ENCODE results near the gene XPO6. TPM values are rescaled to one million over a fixed set of nuclear protein-coding genes. Genes with fewer than 3 reads are reported as not detected.

Gene XPO6
- total and polyA plus RNA-seq, 7 experiments from 2014 or later: 89.5 to 437 (median 371) TPM

DNA sequence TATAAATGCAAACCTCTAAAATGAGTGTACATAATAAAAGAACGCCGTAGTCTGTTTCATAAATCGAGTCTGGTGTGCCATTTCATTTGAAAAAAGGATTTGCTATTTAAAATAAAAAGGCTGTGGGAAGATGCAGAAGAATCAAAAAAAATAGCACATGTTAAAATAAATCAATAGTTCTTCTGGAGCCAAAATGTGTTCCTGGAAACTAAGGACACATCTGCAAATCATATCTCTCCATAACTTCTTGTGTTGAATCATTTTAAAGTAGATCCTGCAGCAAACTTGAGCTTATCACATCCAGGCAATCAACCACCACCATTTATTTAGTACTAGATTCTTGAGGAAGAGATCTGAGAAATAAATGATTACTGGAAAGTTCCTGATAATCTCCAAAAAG, 29.0 kb downstream of the XPO6 start:
- ATAC-seq (no peak), DNase-seq (no peak)
- Histone ChIP-seq H3K4me1 (ENCODE audit: control insufficient read depth in 2 of 2, insufficient read depth in 2 of 2, low read length in 2 of 2) (peaks cover 51 to 70% of the 10 kb centered on the region in 2 donors), H3K36me3 (ENCODE audit: control insufficient read depth in 2 of 3, insufficient read depth in 3 of 3, low read length in 3 of 3) (peaks cover 0 to 12% (median 0%) of the 10 kb centered on the region in 3 experiments), H3K27me3 (ENCODE audit: control insufficient read depth in 2 of 2, insufficient read depth in 2 of 2, low read length in 2 of 2) (no peaks in the 10 kb centered on the region), H3K27ac (ENCODE audit: low read depth, low read length) (peak overlapping the region; percentile 59), H3K4me3 (ENCODE audit: low read length) (no peak overlapping the region), H3K9me3 (ENCODE audit: control insufficient read depth in 2 of 3, low read length in 3 of 3) (no peaks in the 10 kb centered on the region)
- Mint-ChIP-seq H3K27me3 (no peaks in the 10 kb centered on the region), H3K9me3 (peaks cover 0 to 2% (median 0%) of the 10 kb centered on the region in 11 donors), H3K27ac (peak overlapping the region; percentile 54 to 96 (median 89)), H3K4me3 (peak overlapping the region in 9 of 10 donors; percentile 1 to 77 (median 46)), H3K4me1 (peaks cover 71 to 98% (median 88%) of the 10 kb centered on the region in 7 donors), H3K36me3 (peaks cover 6 to 51% (median 29%) of the 10 kb centered on the region in 5 donors)
- intact Hi-C loops (cut with micrococcal nuclease): loop anchor here in 1 of 2 donors (1.0 kb wide), 2 partner anchors 14 to 34 kb away; no protein-coding TSS in a partner anchor
- CTCF ChIA-PET: interaction anchor here (1.4 kb wide), 1 partner anchor 34 kb away, joined by 4 read pairs; no protein-coding TSS in a partner anchor
- POLR2A ChIA-PET: interaction anchor here (0.9 to 3.3 kb wide), 3 partner anchors 11 to 44 kb away, joined by 3 to 18 read pairs (median 6); no protein-coding TSS in a partner anchor

- Mint-ChIP-seq H3K4me1 (peaks cover 71 to 98% (median 88%) of the 10 kb centered on the region in 7 donors), H3K27me3 (no peaks in the 10 kb centered on the region), H3K4me3 (peak overlapping the region; percentile 21 to 77 (median 66)), H3K9me3 (peaks cover 0 to 2% (median 0%) of the 10 kb centered on the region in 11 donors), H3K36me3 (peaks cover 10 to 52% (median 35%) of the 10 kb centered on the region in 5 donors), H3K27ac (peak overlapping the region; percentile 62 to 96 (median 89))
- intact Hi-C loops (cut with micrococcal nuclease): loop anchor here in 1 of 2 donors (1.0 kb wide), 2 partner anchors 13 to 33 kb away; no protein-coding TSS in a partner anchor
- peak in 3 of 9 donors; percentile 21 to 41 (median 34) for DNase-seq
- ATAC-seq: peak; percentile 38
- Histone ChIP-seq H3K4me3 (ENCODE audit: low read length) (no peak overlapping the region), H3K27ac (ENCODE audit: low read depth, low read length) (peak overlapping the region; percentile 59), H3K27me3 (ENCODE audit: control insufficient read depth in 2 of 2, insufficient read depth in 2 of 2, low read length in 2 of 2) (no peaks in the 10 kb centered on the region), H3K36me3 (ENCODE audit: control insufficient read depth in 2 of 3, insufficient read depth in 3 of 3, low read length in 3 of 3) (peaks cover 0 to 17% (median 4%) of the 10 kb centered on the region in 3 experiments), H3K4me1 (ENCODE audit: control insufficient read depth in 2 of 2, insufficient read depth in 2 of 2, low read length in 2 of 2) (peaks cover 45 to 64% of the 10 kb centered on the region in 2 donors), H3K9me3 (ENCODE audit: control insufficient read depth in 2 of 3, low read length in 3 of 3) (no peaks in the 10 kb centered on the region)
- ChIA-PET CTCF (interaction anchor here (1.0 to 1.6 kb wide), 3 partner anchors 9 to 40 kb away, joined by 3 to 6 read pairs (median 4); no protein-coding TSS in a partner anchor), POLR2A (interaction anchor here (0.9 to 1.6 kb wide), 3 partner anchors 10 to 41 kb away, joined by 3 to 6 read pairs (median 3); no protein-coding TSS in a partner anchor)
Measured at GRCh38 chr16:28182183-28182582, 29.6 kb downstream of the XPO6 start.

- H3K27ac Mint-ChIP-seq: peak overlapping the region; percentile 62 to 96 (median 89)
- H3K4me3 Mint-ChIP-seq: peak overlapping the region; percentile 21 to 77 (median 66)
- Histone ChIP-seq H3K27ac (ENCODE audit: low read depth, low read length) (peak overlapping the region; percentile 59), H3K4me1 (ENCODE audit: control insufficient read depth in 2 of 2, insufficient read depth in 2 of 2, low read length in 2 of 2) (peaks cover 38 to 58% of the 10 kb centered on the region in 2 donors), H3K36me3 (ENCODE audit: control insufficient read depth in 2 of 3, insufficient read depth in 3 of 3, low read length in 3 of 3) (peaks cover 0 to 24% (median 8%) of the 10 kb centered on the region in 3 experiments), H3K9me3 (ENCODE audit: control insufficient read depth in 2 of 3, low read length in 3 of 3) (no peaks in the 10 kb centered on the region), H3K27me3 (ENCODE audit: control insufficient read depth in 2 of 2, insufficient read depth in 2 of 2, low read length in 2 of 2) (no peaks in the 10 kb centered on the region), H3K4me3 (ENCODE audit: low read length) (no peak overlapping the region)
- ATAC-seq (no peak), DNase-seq (no peak)
- no peaks in the 10 kb centered on the region for H3K27me3 Mint-ChIP-seq
- ChIA-PET POLR2A (interaction anchor here (0.7 to 1.6 kb wide), 6 partner anchors 22 to 41 kb away, joined by 3 to 4 read pairs (median 3); no protein-coding TSS in a partner anchor), CTCF (interaction anchor here (1.0 to 1.6 kb wide), 2 partner anchors 10 to 39 kb away, joined by 3 to 6 read pairs; no protein-coding TSS in a partner anchor)
- H3K9me3 Mint-ChIP-seq: peaks cover 0 to 2% (median 0%) of the 10 kb centered on the region in 11 donors
- H3K4me1 Mint-ChIP-seq: peaks cover 66 to 97% (median 86%) of the 10 kb centered on the region in 7 donors
- peaks cover 10 to 54% (median 41%) of the 10 kb centered on the region in 5 donors for H3K36me3 Mint-ChIP-seq
- intact Hi-C loops (cut with micrococcal nuclease): loop anchor here in 1 of 2 donors (1.0 kb wide), 1 partner anchor 12 kb away; no protein-coding TSS in a partner anchor
Measured at GRCh38 chr16:28181515-28181914, 30.2 kb downstream of the XPO6 start.

DNA sequence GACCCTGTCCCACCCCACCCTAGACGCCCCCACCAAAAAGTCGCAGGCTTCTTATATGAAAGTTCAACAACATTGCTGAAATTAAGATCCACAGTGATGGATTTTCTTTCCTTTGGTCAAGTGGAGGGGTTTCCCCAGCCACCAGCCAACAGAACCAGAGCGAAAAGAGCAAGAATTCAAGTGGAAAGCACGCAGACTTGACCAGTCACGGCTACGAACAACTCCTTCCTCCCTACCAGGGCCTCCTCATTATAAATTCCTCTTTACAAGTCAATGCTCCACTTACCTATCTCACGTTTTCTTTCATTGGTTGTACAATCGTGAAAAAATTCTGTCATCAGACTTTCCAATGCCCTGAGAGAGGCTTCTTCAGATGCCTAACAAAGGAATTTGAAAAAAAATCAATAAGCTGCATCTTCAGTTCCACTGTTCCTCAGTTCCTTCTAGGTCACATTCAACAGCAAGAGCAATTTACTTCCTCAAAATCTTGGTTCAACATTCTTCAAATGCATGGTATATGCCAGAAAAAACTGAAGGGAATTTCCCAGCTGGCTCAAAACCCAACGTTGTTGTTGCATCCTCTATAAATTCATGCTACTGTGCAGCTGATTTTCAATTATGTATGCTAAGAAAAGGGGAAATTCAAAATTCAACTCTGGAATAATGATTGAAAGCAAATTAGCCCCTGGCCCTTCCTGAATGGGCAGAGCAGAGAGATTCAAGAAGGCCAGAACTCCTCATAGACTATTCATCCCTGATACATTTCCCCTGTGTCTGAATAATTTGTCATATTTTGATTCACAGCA, 30.9 kb downstream of the XPO6 start:
- ChIA-PET CTCF (interaction anchor here (1.6 kb wide), 1 partner anchor 11 kb away, joined by 6 read pairs; no protein-coding TSS in a partner anchor), POLR2A (interaction anchor here (0.6 to 1.6 kb wide), 8 partner anchors 22 to 96 kb away, joined by 3 to 4 read pairs (median 3); no protein-coding TSS in a partner anchor)
- Histone ChIP-seq H3K9me3 (ENCODE audit: control insufficient read depth in 2 of 3, low read length in 3 of 3) (no peaks in the 10 kb centered on the region), H3K4me3 (ENCODE audit: low read length) (no peak overlapping the region), H3K4me1 (ENCODE audit: control insufficient read depth in 2 of 2, insufficient read depth in 2 of 2, low read length in 2 of 2) (peaks cover 31 to 52% of the 10 kb centered on the region in 2 donors), H3K27ac (ENCODE audit: low read depth, low read length) (peak overlapping the region; percentile 59), H3K27me3 (ENCODE audit: control insufficient read depth in 2 of 2, insufficient read depth in 2 of 2, low read length in 2 of 2) (no peaks in the 10 kb centered on the region), H3K36me3 (ENCODE audit: control insufficient read depth in 2 of 3, insufficient read depth in 3 of 3, low read length in 3 of 3) (peaks cover 4 to 30% (median 8%) of the 10 kb centered on the region in 3 experiments)
- Mint-ChIP-seq H3K27me3 (no peaks in the 10 kb centered on the region), H3K9me3 (peaks cover 0 to 2% (median 0%) of the 10 kb centered on the region in 11 donors), H3K4me3 (peak overlapping the region; percentile 42 to 77 (median 62)), H3K27ac (peak overlapping the region; percentile 62 to 96 (median 89)), H3K4me1 (peaks cover 62 to 96% (median 83%) of the 10 kb centered on the region in 7 donors), H3K36me3 (peaks cover 10 to 57% (median 46%) of the 10 kb centered on the region in 5 donors)
- intact Hi-C loops (cut with micrococcal nuclease): loop anchor here in 1 of 2 donors (1.0 kb wide), 1 partner anchor 12 kb away; no protein-coding TSS in a partner anchor
- ATAC-seq: peak; percentile 79
- peak in 1 of 9 donors; percentile 35 for DNase-seq

DNA sequence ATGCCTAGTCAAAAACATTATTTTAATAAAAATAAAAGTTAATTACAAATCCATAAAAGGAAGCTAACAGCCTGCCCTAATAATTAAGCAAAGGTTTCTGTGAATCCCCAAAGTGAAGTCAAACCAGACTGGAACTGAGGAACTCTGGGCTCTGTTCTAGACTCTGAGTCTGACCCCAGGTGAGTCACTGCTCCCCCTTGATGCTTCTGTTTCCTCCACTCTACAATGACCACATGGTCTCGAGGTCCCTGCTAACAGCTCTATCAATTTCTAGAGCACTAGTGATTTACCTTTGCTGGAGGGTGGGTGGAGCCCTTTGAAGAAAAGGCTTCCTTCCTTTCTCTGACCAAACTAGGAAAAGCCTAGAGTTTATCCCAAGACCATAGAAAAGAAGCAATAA, 32.4 kb downstream of the XPO6 start:
- DNase-seq (no peak), ATAC-seq (peak; percentile 36)
- H3K36me3 Mint-ChIP-seq: peaks cover 19 to 59% (median 43%) of the 10 kb centered on the region in 5 donors

More for the DNA sequence above, 32.4 kb downstream of the XPO6 start:
- H3K4me3 Mint-ChIP-seq: peak overlapping the region in 6 of 10 donors; percentile 25 to 77 (median 29)
- peaks cover 11 to 39% (median 12%) of the 10 kb centered on the region in 3 experiments for H3K36me3 ChIP-seq (ENCODE audit: control insufficient read depth in 2 of 3, insufficient read depth in 3 of 3, low read length in 3 of 3)
- peak overlapping the region; percentile 33 for H3K27ac ChIP-seq (ENCODE audit: low read depth, low read length)
- no peaks in the 10 kb centered on the region for H3K27me3 ChIP-seq (ENCODE audit: control insufficient read depth in 2 of 2, insufficient read depth in 2 of 2, low read length in 2 of 2)
- H3K4me3 ChIP-seq (ENCODE audit: low read length): no peak overlapping the region
- peaks cover 67 to 97% (median 87%) of the 10 kb centered on the region in 7 donors for H3K4me1 Mint-ChIP-seq
- intact Hi-C loops (cut with micrococcal nuclease): no loop called here
- peaks cover 0 to 1% (median 0%) of the 10 kb centered on the region in 11 donors for H3K9me3 Mint-ChIP-seq
- CTCF ChIA-PET: interaction anchor here (0.5 to 1.0 kb wide), 4 partner anchors 24 to 89 kb away, joined by 3 to 7 read pairs (median 4); no protein-coding TSS in a partner anchor
- no peaks in the 10 kb centered on the region for H3K9me3 ChIP-seq (ENCODE audit: control insufficient read depth in 2 of 3, low read length in 3 of 3)
- POLR2A ChIA-PET: interaction anchor here (0.5 to 1.9 kb wide), 7 partner anchors 10 to 65 kb away, joined by 3 to 7 read pairs (median 3); no protein-coding TSS in a partner anchor
- H3K27me3 Mint-ChIP-seq: no peaks in the 10 kb centered on the region
- H3K4me1 ChIP-seq (ENCODE audit: control insufficient read depth in 2 of 2, insufficient read depth in 2 of 2, low read length in 2 of 2): peaks cover 26 to 57% of the 10 kb centered on the region in 2 donors
- H3K27ac Mint-ChIP-seq: peak overlapping the region; percentile 24 to 93 (median 77)

Measured in naive thymus-derived CD4-positive, alpha-beta T cell (primary cell).